CD4-positive, alpha-beta memory T cell (primary cell): ENCODE results near the gene SELENOP. TPM values are rescaled to one million over a fixed set of nuclear protein-coding genes. Genes with fewer than 3 reads are reported as not detected.
"Not testable (repeated sequence)": the region's sequence is repeated elsewhere in the genome, so short reads cannot be mapped to it uniquely, and the experiment has no call there.

Experiments
- CTCF ChIA-PET: fragments of 350-600 bp; sonication (Branson Sonifier 250); formaldehyde crosslinking; loops from one replicate; lab custom pipeline; 2021; ENCODE audit warnings: inconsistent platforms; ENCODE audit not compliant: partially characterized antibody; lab: Charles Lee
- POLR2A ChIA-PET: fragments of 350-600 bp; sonication (Branson Sonifier 250); formaldehyde crosslinking; loops from one replicate; lab custom pipeline; 2021; ENCODE audit not compliant: partially characterized antibody; lab: Charles Lee
- DNase-seq, 5 donors: peaks; one replicate each; pipeline versions ENCODE4 v3.0.0 to v3.0.0-alpha.2; 2020 to 2022; ENCODE audit warnings: mixed read lengths in 1 of 5
- H3K27ac ChIP-seq: one replicate; pipeline ENCODE4 v1.7.0; 2013; ENCODE audit warnings: low read depth, low read length
- H3K27me3 ChIP-seq: 2 replicates; pipeline ENCODE4 v1.7.0; 2013; ENCODE audit warnings: mild to moderate bottlenecking, low read length, moderate library complexity; ENCODE audit not compliant: insufficient read depth
- H3K36me3 ChIP-seq: 2 replicates; pipeline ENCODE4 v1.7.0; 2013; ENCODE audit warnings: mild to moderate bottlenecking, low read length, moderate library complexity; ENCODE audit not compliant: insufficient read depth
- H3K4me1 ChIP-seq: 2 replicates; pipeline ENCODE4 v1.7.0; 2013; ENCODE audit warnings: mild to moderate bottlenecking, low read length, moderate library complexity; ENCODE audit not compliant: insufficient read depth
- H3K4me3 ChIP-seq, 2 donors: one replicate each; pipeline ENCODE4 v1.7.0; 2013; ENCODE audit warnings: low read length in 2 of 2, mild to moderate bottlenecking in 1 of 2
- H3K9me3 ChIP-seq, 2 donors: one replicate each; pipeline ENCODE4 v1.7.0; 2013; ENCODE audit warnings: low read length in 2 of 2, control low read depth in 1 of 2; ENCODE audit not compliant: control insufficient read depth in 1 of 2
- H3K27ac Mint-ChIP-seq, 7 donors: one replicate each; pipeline ENCODE4 v1.8.0; 2020 to 2021; ENCODE audit warnings: mixed read lengths in 7 of 7, mild to moderate bottlenecking in 6 of 7, inconsistent platforms in 3 of 7, moderate library complexity in 3 of 7
- H3K27me3 Mint-ChIP-seq, 2 donors: one replicate each; pipeline ENCODE4 v1.8.0; 2020 to 2021; ENCODE audit warnings: mixed read lengths in 2 of 2
- H3K36me3 Mint-ChIP-seq, 2 donors: one replicate each; pipeline ENCODE4 v1.8.0; 2020 to 2021; ENCODE audit warnings: mixed read lengths in 2 of 2, inconsistent platforms in 1 of 2, mild to moderate bottlenecking in 1 of 2
- H3K4me1 Mint-ChIP-seq, 4 donors: one replicate each; pipeline ENCODE4 v1.8.0; 2020 to 2021; ENCODE audit warnings: mixed read lengths in 4 of 4, mild to moderate bottlenecking in 1 of 4
- H3K4me3 Mint-ChIP-seq, 8 donors: one replicate each; pipeline ENCODE4 v1.8.0; 2020 to 2021; ENCODE audit warnings: mixed read lengths in 8 of 8, mild to moderate bottlenecking in 7 of 8, moderate library complexity in 6 of 8, inconsistent platforms in 3 of 8
- H3K9me3 Mint-ChIP-seq, 8 donors: one replicate each; pipeline ENCODE4 v1.8.0; 2020 to 2021; ENCODE audit warnings: mixed read lengths in 8 of 8, mild to moderate bottlenecking in 5 of 8, inconsistent platforms in 3 of 8, moderate library complexity in 1 of 8
- intact Hi-C: fragments of 100-400 bp; cut with micrococcal nuclease; formaldehyde crosslinking; loops from one replicate; pipeline ENCODE4 v1.15.1; 2023
- polyA plus RNA-seq, 2 donors: library from polyadenylated mRNA; unstranded; fragments of 300-500 nt; fragmentation: Illumina TruSeq; gene quantifications; one replicate each; pipeline ENCODE4 v1.2.3, GENCODE V29; 2021
- total RNA-seq, 2 experiments: library from RNA; stranded (reverse); gene quantifications; one replicate each; pipeline ENCODE4 v1.2.3, GENCODE V29; 2021

SELENOP gene
- total and polyA plus RNA-seq, 4 experiments from 2014 or later, result 0.64 to 1.4 (median 0.86) TPM; not detected in 1

DNA sequence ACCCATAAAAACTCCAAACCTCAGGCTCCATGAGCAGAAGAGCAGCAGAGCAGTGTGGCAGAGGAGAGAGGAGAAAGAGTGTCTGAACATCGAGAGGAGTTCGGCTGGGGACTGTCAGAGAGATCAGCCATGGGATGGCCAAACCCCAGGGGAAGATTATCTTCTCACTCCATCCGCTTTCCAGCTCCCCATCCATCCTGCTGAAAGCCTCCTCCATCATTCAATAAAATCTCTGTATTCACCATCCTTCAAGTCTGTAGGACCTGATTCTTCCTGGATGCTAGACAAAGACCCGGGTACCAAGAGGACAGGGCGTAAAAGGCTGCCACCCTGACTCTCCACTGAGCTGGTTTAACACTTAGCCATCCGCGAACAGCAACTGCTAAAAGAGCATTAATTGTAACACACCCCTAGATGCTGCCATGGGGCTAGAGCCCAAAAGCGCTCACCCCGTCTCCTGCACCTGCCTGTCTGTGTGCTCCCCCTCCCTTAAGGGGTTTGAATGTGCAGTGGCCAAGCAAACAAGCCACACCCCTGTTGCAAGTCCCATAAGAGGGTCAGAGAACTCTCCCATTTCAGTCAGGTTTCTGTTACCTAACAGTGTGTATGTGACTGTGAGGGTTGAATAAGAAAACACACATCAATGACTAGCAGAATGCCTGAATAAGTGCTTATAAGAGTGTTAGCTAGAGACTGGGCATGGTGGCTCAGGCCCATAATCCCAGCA, 13.9 kb upstream of the SELENOP start:
- Mint-ChIP-seq H3K9me3 (no peaks in the 10 kb centered on the region), H3K4me3 (no peak overlapping the region), H3K27ac (no peak overlapping the region), H3K27me3 (peaks cover 0 to 6% of the 10 kb centered on the region in 2 donors), H3K36me3 (no peaks in the 10 kb centered on the region), H3K4me1 (no peaks in the 10 kb centered on the region)
- POLR2A ChIA-PET, result no interaction called here
- H3K27me3 ChIP-seq, result no peaks in the 10 kb centered on the region
- CTCF ChIA-PET, result no interaction called here
- no peaks in the 10 kb centered on the region for H3K36me3 ChIP-seq
- H3K4me1 ChIP-seq, result no peaks in the 10 kb centered on the region
- no peak overlapping the region for H3K4me3 ChIP-seq
- intact Hi-C loops, result no loop called here
- no peak for DNase-seq
- no peak overlapping the region for H3K27ac ChIP-seq
- no peaks in the 10 kb centered on the region for H3K9me3 ChIP-seq

DNA sequence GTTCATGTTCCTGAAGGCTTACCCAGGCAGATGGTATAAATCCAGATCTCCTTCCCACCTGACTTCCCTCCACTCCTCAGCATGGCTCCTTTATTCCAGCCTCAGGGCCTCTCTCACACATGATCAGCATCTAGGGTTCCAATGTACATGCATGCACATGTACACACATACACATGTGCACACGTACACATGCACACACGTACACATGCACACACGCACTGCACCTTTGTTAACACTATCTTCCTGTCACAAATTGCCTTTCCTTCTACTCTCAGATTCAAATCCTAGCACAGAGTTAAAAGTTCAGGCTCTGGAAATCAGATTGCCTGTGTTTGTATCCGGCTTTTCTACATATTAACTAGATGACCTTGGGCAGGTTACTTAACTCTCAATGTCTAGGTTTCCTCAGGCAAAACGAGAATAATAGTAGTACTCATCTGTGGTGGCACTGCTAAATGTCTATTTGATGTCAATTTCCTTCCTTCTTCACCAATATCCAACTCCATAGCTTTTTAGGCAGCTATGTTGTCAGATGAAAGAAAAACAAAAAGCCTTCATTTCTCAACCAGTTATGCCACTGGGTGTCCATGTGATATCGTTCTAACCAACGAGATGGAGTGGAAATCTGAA, 12.8 kb upstream of the SELENOP start:
- no peaks in the 10 kb centered on the region for H3K4me1 ChIP-seq
- intact Hi-C loops, result no loop called here
- H3K4me1 Mint-ChIP-seq, result no peaks in the 10 kb centered on the region
- H3K27ac ChIP-seq, result no peak overlapping the region
- H3K27me3 Mint-ChIP-seq, result peaks cover 0 to 6% of the 10 kb centered on the region in 2 donors
- ChIA-PET POLR2A (no interaction called here), CTCF (no interaction called here)
- no peaks in the 10 kb centered on the region for H3K9me3 ChIP-seq
- H3K27me3 ChIP-seq, result no peaks in the 10 kb centered on the region
- no peak overlapping the region for H3K27ac Mint-ChIP-seq
- H3K36me3 Mint-ChIP-seq, result no peaks in the 10 kb centered on the region
- no peak overlapping the region for H3K4me3 ChIP-seq
- DNase-seq, result no peak
- no peaks in the 10 kb centered on the region for H3K36me3 ChIP-seq
- H3K9me3 Mint-ChIP-seq, result no peaks in the 10 kb centered on the region
- no peak overlapping the region for H3K4me3 Mint-ChIP-seq

DNA sequence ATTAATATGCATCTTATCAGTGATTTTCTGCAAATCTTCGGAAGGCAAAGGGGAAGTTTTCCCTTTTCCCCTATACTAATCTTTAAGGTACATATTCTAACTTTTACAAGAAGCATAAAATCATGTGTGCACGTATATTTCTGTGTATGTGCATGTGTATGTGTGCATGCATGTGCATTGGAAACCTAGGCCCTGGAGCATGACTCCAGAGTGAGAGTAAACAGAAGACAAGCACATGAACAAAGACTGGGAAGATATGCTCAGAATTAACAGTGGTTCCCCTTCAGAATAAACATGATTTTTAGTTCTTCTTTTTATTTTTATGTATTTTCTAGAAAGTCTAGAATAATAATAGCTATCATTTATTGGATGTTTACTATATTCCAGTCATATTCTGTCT, 10.9 kb upstream of the SELENOP start:
- H3K27ac ChIP-seq, result no peak overlapping the region
- no peaks in the 10 kb centered on the region for H3K36me3 ChIP-seq
- ChIA-PET POLR2A (no interaction called here), CTCF (no interaction called here)
- H3K4me3 ChIP-seq, result no peak overlapping the region
- no peaks in the 10 kb centered on the region for H3K9me3 Mint-ChIP-seq
- intact Hi-C loops, result no loop called here
- no peak overlapping the region for H3K27ac Mint-ChIP-seq
- no peak overlapping the region for H3K4me3 Mint-ChIP-seq
- H3K36me3 Mint-ChIP-seq, result no peaks in the 10 kb centered on the region
- no peaks in the 10 kb centered on the region for H3K4me1 ChIP-seq
- H3K4me1 Mint-ChIP-seq, result no peaks in the 10 kb centered on the region
- H3K9me3 ChIP-seq, result no peaks in the 10 kb centered on the region
- no peak for DNase-seq
- H3K27me3 Mint-ChIP-seq, result peaks cover 0 to 6% of the 10 kb centered on the region in 2 donors
- no peaks in the 10 kb centered on the region for H3K27me3 ChIP-seq

DNA sequence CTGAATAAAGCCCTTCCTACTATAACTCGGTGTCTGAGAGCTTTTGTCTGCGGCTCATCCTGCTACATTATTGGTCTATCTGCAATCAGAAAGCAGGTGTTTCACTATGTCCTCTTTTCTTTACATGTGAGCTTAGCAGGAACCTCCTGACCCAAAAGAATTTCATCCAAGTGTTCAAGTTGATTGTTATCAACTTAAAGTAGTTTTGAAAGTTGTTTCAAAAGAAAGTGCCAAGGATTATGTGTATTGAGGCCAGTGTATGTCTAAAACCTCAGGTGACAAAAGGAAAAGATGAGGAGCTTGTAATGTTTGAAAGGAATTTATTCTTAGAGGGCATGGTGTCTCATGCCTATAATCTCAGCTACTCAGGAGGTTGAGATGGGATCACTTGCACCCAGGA, 8.1 kb upstream of the SELENOP start:
- Mint-ChIP-seq H3K4me3 (no peak overlapping the region), H3K36me3 (no peaks in the 10 kb centered on the region), H3K27ac (no peak overlapping the region), H3K27me3 (peaks cover 0 to 4% of the 10 kb centered on the region in 2 donors), H3K9me3 (no peaks in the 10 kb centered on the region), H3K4me1 (no peaks in the 10 kb centered on the region)
- Histone ChIP-seq H3K4me3 (no peak overlapping the region), H3K27me3 (no peaks in the 10 kb centered on the region), H3K4me1 (no peaks in the 10 kb centered on the region), H3K9me3 (no peaks in the 10 kb centered on the region), H3K27ac (no peak overlapping the region), H3K36me3 (no peaks in the 10 kb centered on the region)
- intact Hi-C loops, result no loop called here
- POLR2A ChIA-PET, result no interaction called here
- CTCF ChIA-PET, result interaction anchor here (1.6 kb wide), 1 partner anchor 14 kb away, joined by 3 read pairs; no protein-coding TSS in a partner anchor
- no peak for DNase-seq

DNA sequence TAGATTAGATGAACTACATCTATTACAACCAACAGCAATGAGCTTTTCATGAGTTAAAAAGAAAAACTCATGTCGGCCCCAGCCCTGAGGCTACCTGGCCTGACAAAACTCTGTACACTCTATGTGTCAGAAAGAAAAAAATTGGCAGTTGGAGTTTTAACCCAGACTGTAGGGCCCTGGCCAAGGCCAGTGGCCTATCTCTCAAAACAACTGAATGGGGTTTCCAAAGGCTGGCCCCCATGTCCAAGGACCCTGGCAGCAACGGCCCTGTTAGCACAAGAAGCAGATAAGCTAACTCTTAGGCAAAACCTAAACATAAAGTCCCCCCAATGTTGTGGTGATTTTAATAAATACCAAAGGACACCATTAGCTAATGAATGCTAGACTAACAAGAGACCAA, 4.9 kb upstream of the SELENOP start:
- H3K27me3 Mint-ChIP-seq, H3K27ac ChIP-seq, H3K9me3 ChIP-seq, intact Hi-C loops, POLR2A ChIA-PET, H3K4me3 Mint-ChIP-seq, H3K4me3 ChIP-seq, DNase-seq, CTCF ChIA-PET, H3K9me3 Mint-ChIP-seq, H3K36me3 ChIP-seq, H3K4me1 ChIP-seq, H3K27ac Mint-ChIP-seq, H3K4me1 Mint-ChIP-seq, H3K36me3 Mint-ChIP-seq, H3K27me3 ChIP-seq: not testable (repeated sequence)

DNA sequence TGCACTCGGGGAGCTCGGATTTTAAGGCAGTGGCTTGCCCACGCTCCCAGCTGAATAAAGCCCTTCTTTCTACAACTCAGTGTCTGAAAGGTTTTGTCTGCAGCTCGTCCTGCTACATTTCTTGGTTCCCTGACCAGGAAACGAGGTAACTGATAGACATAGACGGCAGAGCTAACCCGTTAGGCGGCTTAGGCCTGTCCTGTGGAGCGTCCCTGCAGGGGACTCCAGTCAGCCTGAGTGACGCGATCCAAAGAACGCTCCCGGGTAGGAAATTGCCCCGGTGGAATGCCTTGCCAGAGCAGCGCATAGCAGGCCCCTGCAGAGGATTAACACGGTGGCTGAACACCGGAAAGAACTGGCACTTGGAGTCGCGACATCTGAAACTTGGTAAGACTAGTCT, 1.8 kb upstream of the SELENOP start:
- Mint-ChIP-seq H3K27me3 (no peaks in the 10 kb centered on the region), H3K27ac (no peak overlapping the region), H3K9me3 (no peaks in the 10 kb centered on the region), H3K4me3 (no peak overlapping the region), H3K4me1 (peaks cover 0 to 5% (median 3%) of the 10 kb centered on the region in 4 donors), H3K36me3 (no peaks in the 10 kb centered on the region)
- Histone ChIP-seq H3K4me1 (no peaks in the 10 kb centered on the region), H3K27me3 (no peaks in the 10 kb centered on the region), H3K27ac (no peak overlapping the region), H3K4me3 (no peak overlapping the region), H3K9me3 (no peaks in the 10 kb centered on the region), H3K36me3 (no peaks in the 10 kb centered on the region)
- ChIA-PET CTCF (no interaction called here), POLR2A (no interaction called here)
- no peak for DNase-seq
- intact Hi-C loops, result no loop called here

DNA sequence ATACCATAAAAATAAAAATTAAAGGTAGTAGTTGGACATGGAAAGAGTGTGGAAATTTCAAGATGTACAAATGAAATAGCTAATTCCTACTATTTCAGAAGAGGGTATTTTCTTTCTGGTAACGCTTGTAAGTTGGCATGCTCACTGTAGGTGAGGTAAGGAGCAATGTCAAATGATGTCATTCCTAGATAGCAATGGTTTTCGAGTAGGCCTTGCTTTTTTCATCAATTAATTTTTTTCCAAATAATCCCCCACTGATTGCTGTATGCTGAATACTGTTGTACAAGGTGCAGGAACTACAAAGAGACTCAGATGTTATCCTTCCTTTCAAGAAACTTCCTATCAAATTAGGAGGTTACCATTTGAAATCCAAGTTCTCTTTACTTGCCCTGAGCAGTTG, 928 bp upstream of the SELENOP start:
- Mint-ChIP-seq H3K4me1 (peaks cover 0 to 5% (median 3%) of the 10 kb centered on the region in 4 donors), H3K9me3 (no peaks in the 10 kb centered on the region), H3K27ac (no peak overlapping the region), H3K4me3 (no peak overlapping the region), H3K27me3 (no peaks in the 10 kb centered on the region), H3K36me3 (no peaks in the 10 kb centered on the region)
- no peak overlapping the region for H3K4me3 ChIP-seq
- intact Hi-C loops, result no loop called here
- no peak for DNase-seq
- no peaks in the 10 kb centered on the region for H3K4me1 ChIP-seq
- ChIA-PET CTCF (no interaction called here), POLR2A (no interaction called here)
- no peaks in the 10 kb centered on the region for H3K36me3 ChIP-seq
- no peak overlapping the region for H3K27ac ChIP-seq
- no peaks in the 10 kb centered on the region for H3K9me3 ChIP-seq
- H3K27me3 ChIP-seq, result no peaks in the 10 kb centered on the region
